ENCODE data around the gene CD44. TPM values are rescaled to one million over a fixed set of nuclear protein-coding genes. Genes with fewer than 3 reads are reported as not detected.

Gene CD44
- 111 and 188 TPM in 2 replicates for total RNA-seq

GRCh38 chr11:35138943-35139721 lies at the start of gene CD44:
Gene CD44 (plus strand): TSS chr11:35139171. CDS start chr11:35139304, 133 bp downstream.

Other genes starting within 250 kb of the CD44 start
- gene APIP, start 222.8 kb upstream of the CD44 start, total RNA-seq = 29.5 and 35.6 TPM in 2 replicates
- gene PDHX, start 222.6 kb upstream of the CD44 start, total RNA-seq = 40.2 and 45.1 TPM in 2 replicates